ENCODE data around the gene RAB43. TPM values are rescaled to one million over a fixed set of nuclear protein-coding genes. Genes with fewer than 3 reads are reported as not detected.

RAB43 gene
- 10 to 100 TPM; 61.6 to 61.9 TPM for total RNA-seq

GRCh38 chr3:129121792-129122411 lies at the start of gene RAB43:
Gene RAB43, minus strand, starts transcription at chr3:129121804. Its CDS starts 315 bp downstream, at chr3:129121489.

GRCh38 chr3:129160891-129161859 lies 39.6 kb upstream of the RAB43 start, which contains the start of gene ISY1:
Gene ISY1, minus strand, starts transcription at chr3:129161063. Its CDS starts 88 bp downstream, at chr3:129160975.

DNA sequence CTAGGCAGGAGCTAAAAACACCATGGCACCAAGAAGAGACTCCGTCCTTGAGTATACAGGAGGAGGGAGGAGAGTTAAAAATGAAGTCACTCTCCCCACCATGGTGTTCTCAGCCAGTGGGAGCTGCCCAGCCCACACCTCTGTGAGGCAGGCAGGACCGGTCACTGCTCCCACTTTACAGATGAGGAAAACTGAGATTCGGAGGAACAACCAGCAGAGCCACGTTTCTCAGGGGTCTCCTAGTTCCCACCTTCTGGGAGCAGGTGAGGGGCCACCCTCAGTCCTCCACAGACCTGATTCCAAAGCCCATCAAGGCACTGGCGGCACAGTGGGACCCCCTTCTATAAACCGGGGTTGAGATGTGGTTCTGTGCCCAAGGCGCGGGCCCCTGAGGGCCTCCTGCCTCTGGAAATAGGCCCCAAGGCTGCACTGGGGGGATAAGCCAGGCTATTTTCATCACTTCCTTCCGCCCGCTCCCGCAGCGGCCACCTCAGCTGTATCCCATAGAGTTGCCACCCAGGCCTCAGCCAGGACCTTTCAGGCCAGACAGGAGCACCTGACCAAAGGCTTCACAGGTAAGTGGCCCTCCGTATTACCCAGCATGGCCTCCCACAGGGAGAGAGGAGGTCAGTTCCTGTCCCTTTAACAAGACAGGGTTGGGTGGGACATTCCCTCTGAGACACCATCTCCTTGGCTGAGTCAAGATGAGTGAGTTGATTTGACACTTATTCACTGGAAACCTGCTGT lies 61.2 kb downstream of the RAB43 start, which contains the start of gene GP9:
Gene GP9, plus strand, starts transcription at position 504 of the 747 bp plus-strand sequence. CDS start 961 bp downstream, outside the sequence.

Other genes with a start within 250 kb of the RAB43 start
- gene ACAD9, start 242.2 kb downstream of the RAB43 start, total RNA-seq = 10 to 100 TPM; 49.9 to 50.0 TPM
- under 1 TPM in 1 of 2 experiments, not detected in 1; 0.13 TPM for gene CFAP92, start 127.7 kb downstream of the RAB43 start, total RNA-seq
- gene EFCC1, start 120.5 kb downstream of the RAB43 start, total RNA-seq = under 1 TPM in 1 of 2 experiments, not detected in 1; 0.10 TPM
- gene GP9, start 61.0 kb downstream of the RAB43 start, total RNA-seq = not detected
- gene ISY1, start 39.3 kb upstream of the RAB43 start, total RNA-seq = 10 to 100 TPM; 56.8 to 65.7 TPM
- gene CNBP, start 62.1 kb upstream of the RAB43 start, total RNA-seq = 100 to 1,000 TPM; 298 to 308 TPM
- gene COPG1, start 127.8 kb upstream of the RAB43 start, total RNA-seq = 100 to 1,000 TPM; 140 to 152 TPM
- 10 to 100 TPM; 53.1 to 56.7 TPM for gene HMCES, start 157.1 kb upstream of the RAB43 start, total RNA-seq